ENCODE measurements around the gene SNX14.

Gene SNX14

DNA sequence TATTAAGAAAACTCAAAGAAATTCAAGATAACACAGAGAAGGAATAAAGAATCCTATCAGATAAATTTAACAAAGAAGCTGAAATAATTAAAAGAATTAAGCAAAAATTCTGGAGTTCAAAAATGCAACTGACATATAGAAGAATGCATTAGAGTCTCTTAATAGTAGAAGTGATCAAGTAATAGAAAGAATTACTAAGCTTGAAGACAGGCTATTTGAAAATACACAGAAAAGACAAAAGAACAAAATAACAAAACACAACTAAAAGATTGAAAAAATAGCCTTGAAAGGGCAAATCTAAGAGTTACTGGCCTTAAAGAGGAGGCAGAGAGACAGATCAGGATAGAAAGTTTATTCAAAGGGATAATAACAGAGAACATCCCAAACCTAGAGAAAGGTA lies 12.1 kb downstream of the SNX14 start:
- no peak for TF ChIP-seq FOXP2 (optimal IDR thresholded peaks at IDR 0.05; ENCODE audit: borderline replicate concordance, extremely low read depth, extremely low read length, insufficient read depth)

DNA sequence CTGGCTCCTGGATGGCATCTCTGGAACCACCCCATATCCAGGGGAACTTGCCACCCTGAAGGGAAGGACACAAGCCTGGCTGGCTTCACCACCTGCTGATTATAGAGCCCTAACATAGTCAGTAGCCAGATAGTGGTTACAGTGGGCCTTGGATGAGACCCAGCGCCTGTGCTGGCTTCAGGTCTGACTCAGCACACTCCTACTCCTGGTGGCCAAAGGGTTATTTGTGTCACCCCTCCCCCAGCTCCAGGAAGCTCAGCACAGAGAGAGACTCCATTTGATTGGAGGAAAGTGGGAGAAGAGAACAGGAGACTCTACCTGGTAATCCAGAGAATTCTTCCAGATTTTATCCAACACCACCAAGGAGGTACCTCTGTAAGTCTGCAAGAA lies 12.8 kb downstream of the SNX14 start:
- no peak for TF ChIP-seq FOXP2 (optimal IDR thresholded peaks at IDR 0.05; ENCODE audit: borderline replicate concordance, extremely low read depth, extremely low read length, insufficient read depth)
- no peak for TF ChIP-seq POLR2AphosphoS5 (IDR thresholded peaks at IDR 0.05; ENCODE audit: low read depth, low read length)
- TF ChIP-seq, protein P1, sequence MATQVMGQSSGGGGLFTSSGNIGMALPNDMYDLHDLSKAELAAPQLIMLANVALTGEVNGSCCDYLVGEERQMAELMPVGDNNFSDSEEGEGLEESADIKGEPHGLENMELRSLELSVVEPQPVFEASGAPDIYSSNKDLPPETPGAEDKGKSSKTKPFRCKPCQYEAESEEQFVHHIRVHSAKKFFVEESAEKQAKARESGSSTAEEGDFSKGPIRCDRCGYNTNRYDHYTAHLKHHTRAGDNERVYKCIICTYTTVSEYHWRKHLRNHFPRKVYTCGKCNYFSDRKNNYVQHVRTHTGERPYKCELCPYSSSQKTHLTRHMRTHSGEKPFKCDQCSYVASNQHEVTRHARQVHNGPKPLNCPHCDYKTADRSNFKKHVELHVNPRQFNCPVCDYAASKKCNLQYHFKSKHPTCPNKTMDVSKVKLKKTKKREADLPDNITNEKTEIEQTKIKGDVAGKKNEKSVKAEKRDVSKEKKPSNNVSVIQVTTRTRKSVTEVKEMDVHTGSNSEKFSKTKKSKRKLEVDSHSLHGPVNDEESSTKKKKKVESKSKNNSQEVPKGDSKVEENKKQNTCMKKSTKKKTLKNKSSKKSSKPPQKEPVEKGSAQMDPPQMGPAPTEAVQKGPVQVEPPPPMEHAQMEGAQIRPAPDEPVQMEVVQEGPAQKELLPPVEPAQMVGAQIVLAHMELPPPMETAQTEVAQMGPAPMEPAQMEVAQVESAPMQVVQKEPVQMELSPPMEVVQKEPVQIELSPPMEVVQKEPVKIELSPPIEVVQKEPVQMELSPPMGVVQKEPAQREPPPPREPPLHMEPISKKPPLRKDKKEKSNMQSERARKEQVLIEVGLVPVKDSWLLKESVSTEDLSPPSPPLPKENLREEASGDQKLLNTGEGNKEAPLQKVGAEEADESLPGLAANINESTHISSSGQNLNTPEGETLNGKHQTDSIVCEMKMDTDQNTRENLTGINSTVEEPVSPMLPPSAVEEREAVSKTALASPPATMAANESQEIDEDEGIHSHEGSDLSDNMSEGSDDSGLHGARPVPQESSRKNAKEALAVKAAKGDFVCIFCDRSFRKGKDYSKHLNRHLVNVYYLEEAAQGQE (IDR thresholded peaks at IDR 0.05; ENCODE audit: insufficient read depth in 1 of 2, low read depth in 2 of 2, low read length in 2 of 2), result no peak
- no peak for TF ChIP-seq SIN3A (IDR thresholded peaks at IDR 0.05; ENCODE audit: borderline replicate concordance, insufficient read depth, low read length)
- TF ChIP-seq TAF1 (IDR thresholded peaks at IDR 0.05; ENCODE audit: borderline replicate concordance, insufficient read depth, low read length), result no peak

GRCh38 chr6:85580118-85580877 lies 13.4 kb downstream of the SNX14 start:
- TF ChIP-seq, protein P1 (IDR thresholded peaks at IDR 0.05; ENCODE audit: insufficient read depth in 1 of 2, low read depth in 2 of 2, low read length in 2 of 2), result no peak
- TF ChIP-seq TAF1 (IDR thresholded peaks at IDR 0.05; ENCODE audit: borderline replicate concordance, insufficient read depth, low read length) (no peak), POLR2AphosphoS5 (IDR thresholded peaks at IDR 0.05; ENCODE audit: low read depth, low read length) (no peak), SIN3A (IDR thresholded peaks at IDR 0.05; ENCODE audit: borderline replicate concordance, insufficient read depth, low read length) (no peak), FOXP2 (optimal IDR thresholded peaks at IDR 0.05; ENCODE audit: borderline replicate concordance, extremely low read depth, extremely low read length, insufficient read depth) (no peak)

GRCh38 chr6:85579581-85579980 lies 14.1 kb downstream of the SNX14 start:
- TF ChIP-seq SIN3A (IDR thresholded peaks at IDR 0.05; ENCODE audit: borderline replicate concordance, insufficient read depth, low read length), result no peak
- TF ChIP-seq TAF1 (IDR thresholded peaks at IDR 0.05; ENCODE audit: borderline replicate concordance, insufficient read depth, low read length), result no peak
- TF ChIP-seq FOXP2 (optimal IDR thresholded peaks at IDR 0.05; ENCODE audit: borderline replicate concordance, extremely low read depth, extremely low read length, insufficient read depth), result no peak
- no peak for TF ChIP-seq POLR2AphosphoS5 (IDR thresholded peaks at IDR 0.05; ENCODE audit: low read depth, low read length)
- TF ChIP-seq, protein P1 (IDR thresholded peaks at IDR 0.05; ENCODE audit: insufficient read depth in 1 of 2, low read depth in 2 of 2, low read length in 2 of 2), result no peak

- no peak for TF ChIP-seq TAF1 (IDR thresholded peaks at IDR 0.05; ENCODE audit: borderline replicate concordance, insufficient read depth, low read length)
- no peak for TF ChIP-seq SIN3A (IDR thresholded peaks at IDR 0.05; ENCODE audit: borderline replicate concordance, insufficient read depth, low read length)
- TF ChIP-seq, protein P1 (IDR thresholded peaks at IDR 0.05; ENCODE audit: insufficient read depth in 1 of 2, low read depth in 2 of 2, low read length in 2 of 2), result no peak
- no peak for TF ChIP-seq POLR2AphosphoS5 (IDR thresholded peaks at IDR 0.05; ENCODE audit: low read depth, low read length)
- no peak for TF ChIP-seq FOXP2 (optimal IDR thresholded peaks at IDR 0.05; ENCODE audit: borderline replicate concordance, extremely low read depth, extremely low read length, insufficient read depth)
These were observed 17.2 kb downstream of the SNX14 start for GRCh38 chr6:85576476-85576875.

Measured in PFSK-1 (cell line).